NB4 (cell line): Measurements from ENCODE around the gene TOMM40.

ENCODE experiments used
- CTCF ChIP-seq: IDR thresholded peaks from one replicate; pipeline ENCODE4 v1.5.1; 2012; ENCODE audit warnings: low read depth, low read length
- MYC ChIP-seq: IDR thresholded peaks from 2 replicates; pipeline ENCODE4 v1.6.1; 2011; ENCODE audit warnings: low read depth, low read length
- POLR2A ChIP-seq: IDR thresholded peaks from 2 replicates; pipeline ENCODE4 v1.6.1; 2011; ENCODE audit warnings: mild to moderate bottlenecking; ENCODE audit not compliant: insufficient read length; ENCODE audit errors: extremely low read depth
- TF ChIP-seq, protein P1 (sequence below): IDR thresholded peaks from 2 replicates; pipeline ENCODE4 v1.6.1; 2011; ENCODE audit warnings: low read depth, low read length

- no peak for TF ChIP-seq CTCF
- no peak for TF ChIP-seq POLR2A
- no peak for TF ChIP-seq MYC
- TF ChIP-seq, protein P1, sequence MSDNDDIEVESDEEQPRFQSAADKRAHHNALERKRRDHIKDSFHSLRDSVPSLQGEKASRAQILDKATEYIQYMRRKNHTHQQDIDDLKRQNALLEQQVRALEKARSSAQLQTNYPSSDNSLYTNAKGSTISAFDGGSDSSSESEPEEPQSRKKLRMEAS: no peak
Observed at GRCh38 chr19:44947041-44947581, 56.1 kb downstream of the TOMM40 start.
